SK-N-SH (cell line): ENCODE measurements around the gene NLGN1. TPM values are rescaled to one million over a fixed set of nuclear protein-coding genes. Genes with fewer than 3 reads are reported as not detected.

Experiments
- CTCF ChIA-PET: fragments of 300-600, 350-600 bp; formaldehyde crosslinking; extraction: SDS; loops from one replicate; lab custom pipeline; 2021; lab: Yijun Ruan, JAX
- POLR2A ChIA-PET: fragments of 350-600 bp; sonication (Branson Sonifier 250); formaldehyde crosslinking; extraction: SDS; loops from one replicate; lab custom pipeline; 2020; ENCODE audit warnings: antibody characterized with exemption, inconsistent platforms; lab: Yijun Ruan, JAX
- DNase-seq: peaks from one replicate; pipeline ENCODE4 v3.0.0; 2012
- H2AFZ ChIP-seq: fragments of 200-600 bp; sonication (generic); 2 replicates; pipeline ENCODE4 v1.8.1; 2016; ENCODE audit warnings: antibody characterized with exemption, mild to moderate bottlenecking, low read depth
- H3F3A ChIP-seq: fragments of 200-600 bp; sonication (generic); replicated peaks from 2 replicates; pipeline ENCODE3; 2016; ENCODE audit warnings: antibody characterized with exemption, mild to moderate bottlenecking; ENCODE audit not compliant: insufficient read depth
- H3K27ac ChIP-seq, 2 experiments: fragments of 200-500 bp in 1 of 2; fragments of 200-600 bp in 1 of 2; sonication (Bioruptor generic) in 1 of 2; sonication (generic), shearing (Covaris generic) in 1 of 2; 2 replicates each; pipeline versions ENCODE4 v1.5.1 to v1.6.1; 2014 to 2016; ENCODE audit warnings: low read depth in 2 of 2, inconsistent platforms in 1 of 2, low read length in 1 of 2, mild to moderate bottlenecking in 1 of 2, mixed read lengths in 1 of 2
- H3K27me3 ChIP-seq: fragments of 200-600 bp; sonication (generic), shearing (Covaris generic); 2 replicates; pipeline ENCODE4 v1.6.1; 2016; ENCODE audit warnings: mixed run types; ENCODE audit not compliant: insufficient read depth
- H3K36me3 ChIP-seq, 2 experiments: fragments of 200-500 bp in 1 of 2; fragments of 200-600 bp in 1 of 2; sonication (Bioruptor generic) in 1 of 2; sonication (generic) in 1 of 2; replicated peaks in 1 of 2; 2 replicates each; pipeline versions ENCODE3 to v1.5.1; 2014 to 2016; ENCODE audit warnings: low read length in 1 of 2, mild to moderate bottlenecking in 1 of 2; ENCODE audit not compliant: insufficient read depth in 2 of 2, control insufficient read depth in 1 of 2
- H3K4me1 ChIP-seq, 2 experiments: fragments of 200-500 bp in 1 of 2; fragments of 200-600 bp in 1 of 2; sonication (Bioruptor generic) in 1 of 2; sonication (generic), shearing (Covaris generic) in 1 of 2; 2 replicates each; pipeline versions ENCODE4 v1.5.1 to v1.6.1; 2014 to 2016; ENCODE audit warnings: low read depth in 1 of 2, low read length in 1 of 2, mixed run types in 1 of 2; ENCODE audit not compliant: insufficient read depth in 2 of 2, control insufficient read depth in 1 of 2
- H3K4me2 ChIP-seq: fragments of 200-600 bp; sonication (generic), shearing (Covaris generic); 2 replicates; pipeline ENCODE4 v1.6.1; 2017; ENCODE audit warnings: mixed run types
- H3K4me3 ChIP-seq, 2 experiments: fragments of 200-500 bp in 1 of 2; fragments of 200-600 bp in 1 of 2; sonication (Bioruptor generic) in 1 of 2; sonication (generic), shearing (Covaris generic) in 1 of 2; 2 replicates each; pipeline versions ENCODE4 v1.5.1 to v1.8.1; 2014 to 2016; ENCODE audit warnings: low read depth in 2 of 2, inconsistent platforms in 1 of 2, low read length in 1 of 2, mild to moderate bottlenecking in 1 of 2, mixed read lengths in 1 of 2, moderate library complexity in 1 of 2
- H3K79me2 ChIP-seq: fragments of 200-600 bp; sonication (generic); 2 replicates; pipeline ENCODE4 v1.8.1; 2017; ENCODE audit warnings: mild to moderate bottlenecking; ENCODE audit not compliant: insufficient read depth
- H3K9ac ChIP-seq: fragments of 200-600 bp; sonication (generic); 2 replicates; pipeline ENCODE4 v1.6.1; 2017; ENCODE audit warnings: mixed run types
- H3K9me2 ChIP-seq: fragments of 200-600 bp; sonication (generic); 2 replicates; pipeline ENCODE4 v1.6.1; 2017; ENCODE audit warnings: mixed run types
- H3K9me3 ChIP-seq: fragments of 200-600 bp; sonication (generic); 2 replicates; pipeline ENCODE4 v1.6.1; 2017; ENCODE audit warnings: mixed run types, mild to moderate bottlenecking, moderate library complexity
- H4K20me1 ChIP-seq: fragments of 200-600 bp; sonication (generic); 2 replicates; pipeline ENCODE4 v1.6.1; 2017; ENCODE audit warnings: mild to moderate bottlenecking, mixed run types; ENCODE audit not compliant: insufficient read depth
- ELF1 ChIP-seq: IDR thresholded peaks from 2 replicates; pipeline ENCODE4 v1.4.0; 2012
- EP300 ChIP-seq, 2 experiments: IDR thresholded peaks; 2 replicates each; pipeline versions ENCODE4 v1.4.0 to v1.6.1; 2012; ENCODE audit warnings: borderline replicate concordance in 1 of 2, low read depth in 1 of 2, low read length in 1 of 2
- FOXJ3 ChIP-seq: sonication (generic); formaldehyde crosslinking; IDR thresholded peaks from 2 replicates; pipeline ENCODE4 v1.5.1; 2020; ENCODE audit warnings: mild to moderate bottlenecking, missing genetic modification reagents
- FOXM1 ChIP-seq: IDR thresholded peaks from 2 replicates; pipeline ENCODE4 v1.4.0; 2012; ENCODE audit warnings: low read depth, mild to moderate bottlenecking
- GABPA ChIP-seq: IDR thresholded peaks from 2 replicates; pipeline ENCODE4 v1.4.0; 2012; ENCODE audit warnings: low read depth, mild to moderate bottlenecking
- GATA2 ChIP-seq: sonication (generic); formaldehyde crosslinking; IDR thresholded peaks from 2 replicates; pipeline ENCODE4 v1.5.0; 2020; ENCODE audit warnings: mild to moderate bottlenecking, missing genetic modification reagents
- JUND ChIP-seq: IDR thresholded peaks from 2 replicates; pipeline ENCODE4 v1.4.0; 2012
- NFIC ChIP-seq: IDR thresholded peaks from 2 replicates; pipeline ENCODE4 v1.4.0; 2012; ENCODE audit warnings: borderline replicate concordance
- RAD21 ChIP-seq: IDR thresholded peaks from 2 replicates; pipeline ENCODE4 v1.6.1; 2012; ENCODE audit warnings: mild to moderate bottlenecking, low read length
- RFX5 ChIP-seq: IDR thresholded peaks from 2 replicates; pipeline ENCODE4 v1.6.1; 2012; ENCODE audit warnings: mild to moderate bottlenecking, improper control_type of control experiment, low read length
- RXRA ChIP-seq: IDR thresholded peaks from 2 replicates; pipeline ENCODE4 v1.4.0; 2012; ENCODE audit warnings: low read depth, mild to moderate bottlenecking, borderline replicate concordance
- SIN3A ChIP-seq: IDR thresholded peaks from 2 replicates; pipeline ENCODE4 v1.6.1; 2012; ENCODE audit warnings: low read depth, mild to moderate bottlenecking, low read length, moderate library complexity, borderline replicate concordance
- TCF12 ChIP-seq: IDR thresholded peaks from 2 replicates; pipeline ENCODE4 v1.4.0; 2012
- WGBS: methylation state at CpG from one replicate; pipeline ENCODE4 v1.1.6; 2017; ENCODE audit warnings: low lambda C conversion rate; 5-methylcytosine and 5-hydroxymethylcytosine counted together
- polyA plus RNA-seq, 3 experiments: library from polyadenylated mRNA; depleted of rRNA; stranded (reverse); fragments of >200 nt; gene quantifications; 2 replicates each; pipeline ENCODE4 v1.2.3, GENCODE V29; 2012
- TF ChIP-seq, protein P1 (sequence below): fragments of 200-600 bp; sonication (generic); IDR thresholded peaks from 2 replicates; pipeline ENCODE4 v1.6.1; 2017; ENCODE audit warnings: antibody characterized with exemption, mild to moderate bottlenecking, moderate library complexity
- TF ChIP-seq, protein P2 (sequence below): fragments of 150-350 bp; IDR thresholded peaks from 2 replicates; pipeline ENCODE4 v1.6.1; 2016; ENCODE audit warnings: mild to moderate bottlenecking, low read depth, low read length
- TF ChIP-seq, protein P3 (sequence below): IDR thresholded peaks from 2 replicates; pipeline ENCODE4; 2012
- TF ChIP-seq, protein P4 (sequence below): IDR thresholded peaks from 2 replicates; pipeline ENCODE4 v1.4.0; 2012; ENCODE audit warnings: low read depth, borderline replicate concordance
- TF ChIP-seq, protein P5 (sequence below): fragments of 150-350 bp; IDR thresholded peaks from 2 replicates; pipeline ENCODE4 v1.6.1; 2017; ENCODE audit warnings: antibody characterized with exemption, low read length, low read depth, borderline replicate concordance

NLGN1 gene
- polyA plus RNA-seq, 1 of the 3 experiments (the other 2 are of a cell fraction) = 1.5 TPM

DNA sequence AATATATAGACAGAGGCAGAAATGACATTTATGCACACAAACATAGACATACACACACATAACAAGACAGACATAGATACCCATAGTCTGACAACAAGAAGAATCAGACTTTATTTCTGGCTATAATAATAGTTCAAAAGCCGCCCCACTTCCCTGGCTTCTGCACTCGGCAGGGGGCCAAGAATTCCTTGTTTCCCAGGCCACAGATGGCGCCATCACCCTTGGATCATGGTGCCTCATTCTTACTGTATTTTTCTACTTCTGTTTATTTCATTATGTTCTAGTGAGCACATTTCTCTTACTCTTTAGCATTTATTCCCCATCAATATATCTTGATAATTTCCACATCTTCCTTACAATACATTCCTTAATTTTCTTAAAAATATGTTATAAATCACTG is 387.5 kb downstream of the NLGN1 start:
- Histone ChIP-seq H3K4me1 (no peaks in the 10 kb centered on the region), H3K27ac (no peak overlapping the region), H3K9me3 (no peaks in the 10 kb centered on the region), H3K27me3 (no peaks in the 10 kb centered on the region), H3F3A (no peaks in the 10 kb centered on the region), H3K9me2 (no peaks in the 10 kb centered on the region), H3K4me3 (no peak overlapping the region), H3K36me3 (no peaks in the 10 kb centered on the region), H3K9ac (no peak overlapping the region), H3K79me2 (no peaks in the 10 kb centered on the region), H4K20me1 (no peaks in the 10 kb centered on the region), H3K4me2 (no peak overlapping the region), H2AFZ (no peak overlapping the region; the same call in 1 of the 2 replicates)
- ChIA-PET POLR2A (no interaction called here), CTCF (interaction anchor here (1.0 kb wide), 1 partner anchor 202 kb away, joined by 3 read pairs; no protein-coding TSS in a partner anchor)
- WGBS = 91% methylated on average over 3 of the region's 3 CpGs
- TF ChIP-seq EP300 (IDR thresholded peaks at IDR 0.05; ENCODE audit: borderline replicate concordance in 1 of 2, low read depth in 1 of 2, low read length in 1 of 2) (no peak), RAD21 (peak; percentile 32; the same call in 1 of the 2 replicates), RFX5 (no peak)
- TF ChIP-seq, protein P1, sequence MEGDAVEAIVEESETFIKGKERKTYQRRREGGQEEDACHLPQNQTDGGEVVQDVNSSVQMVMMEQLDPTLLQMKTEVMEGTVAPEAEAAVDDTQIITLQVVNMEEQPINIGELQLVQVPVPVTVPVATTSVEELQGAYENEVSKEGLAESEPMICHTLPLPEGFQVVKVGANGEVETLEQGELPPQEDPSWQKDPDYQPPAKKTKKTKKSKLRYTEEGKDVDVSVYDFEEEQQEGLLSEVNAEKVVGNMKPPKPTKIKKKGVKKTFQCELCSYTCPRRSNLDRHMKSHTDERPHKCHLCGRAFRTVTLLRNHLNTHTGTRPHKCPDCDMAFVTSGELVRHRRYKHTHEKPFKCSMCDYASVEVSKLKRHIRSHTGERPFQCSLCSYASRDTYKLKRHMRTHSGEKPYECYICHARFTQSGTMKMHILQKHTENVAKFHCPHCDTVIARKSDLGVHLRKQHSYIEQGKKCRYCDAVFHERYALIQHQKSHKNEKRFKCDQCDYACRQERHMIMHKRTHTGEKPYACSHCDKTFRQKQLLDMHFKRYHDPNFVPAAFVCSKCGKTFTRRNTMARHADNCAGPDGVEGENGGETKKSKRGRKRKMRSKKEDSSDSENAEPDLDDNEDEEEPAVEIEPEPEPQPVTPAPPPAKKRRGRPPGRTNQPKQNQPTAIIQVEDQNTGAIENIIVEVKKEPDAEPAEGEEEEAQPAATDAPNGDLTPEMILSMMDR = peak; percentile 23
- peak; percentile 6 for DNase-seq

DNA sequence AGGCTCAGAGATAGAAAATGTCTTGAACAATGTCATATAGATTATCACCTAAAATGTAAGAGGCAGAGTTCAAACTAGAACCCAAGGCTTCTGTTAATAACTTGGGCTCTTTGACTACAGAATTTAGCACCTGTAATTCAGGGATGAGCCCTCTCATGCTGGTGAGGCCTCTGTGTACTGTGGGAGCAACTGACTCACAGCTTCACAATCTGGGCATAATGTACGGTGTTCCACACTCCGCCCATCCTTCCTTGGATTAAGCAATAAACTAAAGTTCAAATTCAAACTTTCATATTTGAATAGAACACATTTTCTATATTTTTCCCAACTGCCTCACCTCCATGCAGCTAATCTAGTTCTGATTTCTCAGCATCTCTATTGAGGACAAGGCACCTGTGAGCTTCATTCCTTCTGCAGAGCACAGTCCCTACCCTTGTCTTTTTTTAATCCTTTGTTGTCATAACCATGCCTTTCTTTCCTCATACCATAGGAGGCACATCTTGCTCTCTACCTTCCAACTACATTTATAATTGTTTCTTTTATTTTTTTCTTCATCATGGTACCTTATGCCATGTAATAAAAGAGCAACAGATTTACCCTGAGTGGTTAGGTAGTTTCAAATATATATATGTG is 392.1 kb downstream of the NLGN1 start:
- H2AFZ ChIP-seq = no peak overlapping the region
- TF ChIP-seq SIN3A = no peak
- TF ChIP-seq ELF1 = no peak
- TF ChIP-seq, protein P2, sequence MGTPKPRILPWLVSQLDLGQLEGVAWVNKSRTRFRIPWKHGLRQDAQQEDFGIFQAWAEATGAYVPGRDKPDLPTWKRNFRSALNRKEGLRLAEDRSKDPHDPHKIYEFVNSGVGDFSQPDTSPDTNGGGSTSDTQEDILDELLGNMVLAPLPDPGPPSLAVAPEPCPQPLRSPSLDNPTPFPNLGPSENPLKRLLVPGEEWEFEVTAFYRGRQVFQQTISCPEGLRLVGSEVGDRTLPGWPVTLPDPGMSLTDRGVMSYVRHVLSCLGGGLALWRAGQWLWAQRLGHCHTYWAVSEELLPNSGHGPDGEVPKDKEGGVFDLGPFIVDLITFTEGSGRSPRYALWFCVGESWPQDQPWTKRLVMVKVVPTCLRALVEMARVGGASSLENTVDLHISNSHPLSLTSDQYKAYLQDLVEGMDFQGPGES = no peak
- TF ChIP-seq TCF12 = no peak
- TF ChIP-seq RXRA = no peak
- TF ChIP-seq, protein P3, sequence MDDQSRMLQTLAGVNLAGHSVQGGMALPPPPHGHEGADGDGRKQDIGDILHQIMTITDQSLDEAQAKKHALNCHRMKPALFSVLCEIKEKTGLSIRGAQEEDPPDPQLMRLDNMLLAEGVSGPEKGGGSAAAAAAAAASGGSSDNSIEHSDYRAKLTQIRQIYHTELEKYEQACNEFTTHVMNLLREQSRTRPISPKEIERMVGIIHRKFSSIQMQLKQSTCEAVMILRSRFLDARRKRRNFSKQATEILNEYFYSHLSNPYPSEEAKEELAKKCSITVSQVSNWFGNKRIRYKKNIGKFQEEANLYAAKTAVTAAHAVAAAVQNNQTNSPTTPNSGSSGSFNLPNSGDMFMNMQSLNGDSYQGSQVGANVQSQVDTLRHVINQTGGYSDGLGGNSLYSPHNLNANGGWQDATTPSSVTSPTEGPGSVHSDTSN = no peak
- no peak for TF ChIP-seq FOXM1
- TF ChIP-seq GABPA = no peak
- TF ChIP-seq GATA2 (CRISPR knock-in tag) = no peak
- TF ChIP-seq NFIC = no peak
- TF ChIP-seq JUND = no peak
- TF ChIP-seq FOXJ3 (CRISPR knock-in tag) = no peak
- TF ChIP-seq, protein P4, sequence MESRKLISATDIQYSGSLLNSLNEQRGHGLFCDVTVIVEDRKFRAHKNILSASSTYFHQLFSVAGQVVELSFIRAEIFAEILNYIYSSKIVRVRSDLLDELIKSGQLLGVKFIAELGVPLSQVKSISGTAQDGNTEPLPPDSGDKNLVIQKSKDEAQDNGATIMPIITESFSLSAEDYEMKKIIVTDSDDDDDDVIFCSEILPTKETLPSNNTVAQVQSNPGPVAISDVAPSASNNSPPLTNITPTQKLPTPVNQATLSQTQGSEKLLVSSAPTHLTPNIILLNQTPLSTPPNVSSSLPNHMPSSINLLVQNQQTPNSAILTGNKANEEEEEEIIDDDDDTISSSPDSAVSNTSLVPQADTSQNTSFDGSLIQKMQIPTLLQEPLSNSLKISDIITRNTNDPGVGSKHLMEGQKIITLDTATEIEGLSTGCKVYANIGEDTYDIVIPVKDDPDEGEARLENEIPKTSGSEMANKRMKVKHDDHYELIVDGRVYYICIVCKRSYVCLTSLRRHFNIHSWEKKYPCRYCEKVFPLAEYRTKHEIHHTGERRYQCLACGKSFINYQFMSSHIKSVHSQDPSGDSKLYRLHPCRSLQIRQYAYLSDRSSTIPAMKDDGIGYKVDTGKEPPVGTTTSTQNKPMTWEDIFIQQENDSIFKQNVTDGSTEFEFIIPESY = no peak
- TF ChIP-seq, protein P5, sequence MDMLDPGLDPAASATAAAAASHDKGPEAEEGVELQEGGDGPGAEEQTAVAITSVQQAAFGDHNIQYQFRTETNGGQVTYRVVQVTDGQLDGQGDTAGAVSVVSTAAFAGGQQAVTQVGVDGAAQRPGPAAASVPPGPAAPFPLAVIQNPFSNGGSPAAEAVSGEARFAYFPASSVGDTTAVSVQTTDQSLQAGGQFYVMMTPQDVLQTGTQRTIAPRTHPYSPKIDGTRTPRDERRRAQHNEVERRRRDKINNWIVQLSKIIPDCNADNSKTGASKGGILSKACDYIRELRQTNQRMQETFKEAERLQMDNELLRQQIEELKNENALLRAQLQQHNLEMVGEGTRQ = no peak

More for the DNA sequence above, 392.1 kb downstream of the NLGN1 start:
- no peaks in the 10 kb centered on the region for H3K9me3 ChIP-seq
- H4K20me1 ChIP-seq = no peaks in the 10 kb centered on the region
- no peaks in the 10 kb centered on the region for H3K4me1 ChIP-seq
- POLR2A ChIA-PET = no interaction called here
- no peaks in the 10 kb centered on the region for H3K27me3 ChIP-seq
- no peaks in the 10 kb centered on the region for H3F3A ChIP-seq
- no peak overlapping the region for H3K4me3 ChIP-seq
- H3K9ac ChIP-seq = no peak overlapping the region
- WGBS = 79% methylated on average over 2 of the region's 2 CpGs
- no peak for DNase-seq
- no peaks in the 10 kb centered on the region for H3K9me2 ChIP-seq
- no peak overlapping the region for H3K27ac ChIP-seq
- H3K36me3 ChIP-seq = no peaks in the 10 kb centered on the region
- H3K4me2 ChIP-seq = no peak overlapping the region
- H3K79me2 ChIP-seq = no peaks in the 10 kb centered on the region
- CTCF ChIA-PET = no interaction called here
